Omental fat pad (tissue), 4 donors: Measurements from ENCODE around the gene KLHL26. TPM values are rescaled to one million over a fixed set of nuclear protein-coding genes. Genes with fewer than 3 reads are reported as not detected.
"Not testable (repeated sequence)": the region's sequence is repeated elsewhere in the genome, so short reads cannot be mapped to it uniquely, and the experiment has no call there.

Source experiments
- ATAC-seq: fragments of 150-250 bp; one replicate; pipeline ENCODE4 v1.9.1; 2016; ENCODE audit warnings: mild to moderate bottlenecking, moderate library complexity; ENCODE audit not compliant: low FRiP score
- DNase-seq: peaks from one replicate; pipeline ENCODE4 v3.0.0-alpha.2; 2019; ENCODE audit warnings: low spot score
- total RNA-seq, 4 donors: library from RNA; depleted of rRNA; stranded (reverse); fragments of >200 nt; gene quantifications; one replicate each; pipeline ENCODE4 v1.1.0, GENCODE V29; 2016
- TF ChIP-seq, protein P1 (sequence below), 3 donors: fragments of 450-650 bp; IDR thresholded peaks; one replicate each; pipeline ENCODE4 v1.5.1; 2016 to 2017; ENCODE audit warnings: antibody characterized with exemption in 3 of 3, mild to moderate bottlenecking in 3 of 3, moderate library complexity in 2 of 3

KLHL26 gene
- total RNA-seq, 4 donors from 2014 or later: 6.3 to 17.8 (median 11.6) TPM

DNA sequence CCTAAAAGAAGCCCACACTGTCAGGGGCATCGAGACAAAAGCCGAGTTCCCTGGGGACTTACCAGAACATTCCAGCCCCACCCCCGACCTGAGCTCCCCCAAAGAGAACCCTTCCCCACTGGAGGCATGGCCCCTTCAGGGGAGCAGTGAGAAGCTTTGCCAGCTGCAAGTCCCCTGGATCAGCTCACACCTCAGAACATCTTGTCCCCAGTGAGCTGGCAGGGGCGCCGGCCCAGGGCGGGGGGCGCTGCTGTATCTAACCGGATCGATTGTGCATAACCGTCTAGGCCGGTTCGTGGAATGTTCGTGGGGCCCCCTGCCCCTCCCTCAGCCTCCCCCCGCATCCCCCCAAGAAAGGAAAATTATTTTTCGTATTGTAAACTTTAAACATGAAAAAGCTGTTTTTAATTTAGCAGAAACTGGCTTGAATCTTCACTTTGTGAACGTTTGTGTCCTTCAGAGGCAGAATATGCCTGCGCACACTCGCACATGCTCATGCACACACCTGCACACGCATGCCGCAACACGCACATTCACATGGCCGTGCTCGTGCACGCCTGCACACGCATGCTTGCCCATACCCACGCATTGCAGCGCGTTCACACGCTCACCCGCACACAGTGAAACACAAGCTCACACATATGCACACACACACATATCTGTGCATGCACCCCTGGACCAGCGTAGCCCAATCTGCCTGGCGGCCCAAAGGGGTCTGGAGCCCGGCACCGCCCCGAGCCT lies 34.6 kb downstream of the KLHL26 start:
- ATAC-seq (no peak), DNase-seq (no peak)
- TF ChIP-seq, protein P1, sequence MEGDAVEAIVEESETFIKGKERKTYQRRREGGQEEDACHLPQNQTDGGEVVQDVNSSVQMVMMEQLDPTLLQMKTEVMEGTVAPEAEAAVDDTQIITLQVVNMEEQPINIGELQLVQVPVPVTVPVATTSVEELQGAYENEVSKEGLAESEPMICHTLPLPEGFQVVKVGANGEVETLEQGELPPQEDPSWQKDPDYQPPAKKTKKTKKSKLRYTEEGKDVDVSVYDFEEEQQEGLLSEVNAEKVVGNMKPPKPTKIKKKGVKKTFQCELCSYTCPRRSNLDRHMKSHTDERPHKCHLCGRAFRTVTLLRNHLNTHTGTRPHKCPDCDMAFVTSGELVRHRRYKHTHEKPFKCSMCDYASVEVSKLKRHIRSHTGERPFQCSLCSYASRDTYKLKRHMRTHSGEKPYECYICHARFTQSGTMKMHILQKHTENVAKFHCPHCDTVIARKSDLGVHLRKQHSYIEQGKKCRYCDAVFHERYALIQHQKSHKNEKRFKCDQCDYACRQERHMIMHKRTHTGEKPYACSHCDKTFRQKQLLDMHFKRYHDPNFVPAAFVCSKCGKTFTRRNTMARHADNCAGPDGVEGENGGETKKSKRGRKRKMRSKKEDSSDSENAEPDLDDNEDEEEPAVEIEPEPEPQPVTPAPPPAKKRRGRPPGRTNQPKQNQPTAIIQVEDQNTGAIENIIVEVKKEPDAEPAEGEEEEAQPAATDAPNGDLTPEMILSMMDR (IDR thresholded peaks at IDR 0.05): no peak

DNA sequence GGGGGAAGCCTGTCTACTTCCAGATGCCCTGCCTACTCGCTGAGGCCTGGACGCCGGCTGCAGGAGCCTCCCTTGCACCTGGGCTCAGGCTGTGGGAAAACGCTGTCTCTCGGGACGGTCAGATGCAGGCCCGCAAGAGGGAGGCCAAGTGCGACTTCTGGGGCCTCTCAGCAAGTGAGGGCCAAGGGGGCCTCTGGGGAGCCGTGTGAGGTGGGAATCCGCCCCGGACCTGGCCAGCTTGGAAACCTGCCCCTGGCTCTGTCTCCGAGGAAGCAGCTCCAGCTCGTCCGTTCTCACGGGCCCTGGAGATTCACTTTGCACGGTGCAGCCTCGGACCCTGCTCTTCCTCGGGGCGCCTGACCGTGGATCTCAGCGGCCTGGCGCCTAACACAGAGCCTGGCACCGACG lies 35.2 kb downstream of the KLHL26 start:
- TF ChIP-seq, protein P1 (IDR thresholded peaks at IDR 0.05): no peak
- ATAC-seq (no peak), DNase-seq (no peak)

DNA sequence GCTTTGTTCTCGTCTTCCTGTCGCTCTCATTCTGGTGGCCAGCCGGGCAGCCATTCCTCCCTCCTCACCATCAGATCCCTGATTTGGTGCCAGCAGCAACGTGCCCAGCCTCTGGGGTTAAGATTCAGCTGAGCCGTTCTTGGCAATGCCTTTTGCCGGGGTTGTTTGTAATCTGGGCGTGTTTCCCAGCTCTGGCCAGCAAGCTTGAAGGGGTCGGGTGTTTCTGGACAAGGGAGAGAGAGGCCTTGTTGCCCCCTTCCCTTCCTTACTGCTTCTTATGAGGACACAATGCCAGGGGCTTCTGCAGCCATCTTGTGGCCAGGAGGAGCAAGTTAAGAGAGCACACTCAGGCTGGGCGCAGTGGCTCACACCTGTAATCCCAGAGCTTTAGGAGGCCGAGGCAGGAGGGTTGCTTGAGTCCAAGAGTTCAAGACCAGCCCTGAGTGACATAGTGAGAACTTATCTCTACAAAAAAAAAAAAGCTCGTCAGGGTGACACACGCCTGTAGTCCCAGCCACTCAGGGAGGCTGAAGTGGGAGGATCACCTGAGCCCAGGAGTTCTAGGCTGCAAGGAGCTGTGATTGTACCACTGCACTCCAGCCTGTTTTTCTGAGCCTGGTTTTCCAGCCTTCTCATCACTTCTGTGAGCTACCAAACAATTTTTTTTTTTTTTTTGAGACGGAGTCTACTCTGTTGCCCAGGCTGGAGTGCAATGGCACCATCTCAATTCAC lies 35.9 kb downstream of the KLHL26 start:
- TF ChIP-seq, protein P1 (IDR thresholded peaks at IDR 0.05): no peak
- DNase-seq: no peak
- ATAC-seq: no peak

DNA sequence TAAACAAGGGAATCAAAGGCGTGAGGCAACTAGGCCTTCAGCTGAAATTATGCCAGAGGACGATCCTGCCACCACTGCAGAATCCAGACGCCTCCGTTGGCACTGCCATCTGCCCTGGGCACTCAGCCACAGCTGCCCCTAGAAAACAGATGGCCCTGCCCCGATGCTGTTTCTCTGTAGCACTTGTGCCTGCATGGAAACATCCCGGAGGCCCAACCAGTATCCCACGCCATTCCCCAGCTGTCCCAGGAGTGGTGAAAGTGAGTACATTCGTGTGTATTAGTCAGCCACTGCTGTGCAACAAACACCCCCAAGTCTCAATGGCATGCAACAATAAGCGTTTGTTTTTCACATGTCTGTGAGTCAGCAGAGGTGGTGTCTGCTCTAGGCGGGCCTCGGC lies 37.8 kb downstream of the KLHL26 start:
- TF ChIP-seq, protein P1 (IDR thresholded peaks at IDR 0.05): no peak
- no peak for DNase-seq
- ATAC-seq: no peak

DNA sequence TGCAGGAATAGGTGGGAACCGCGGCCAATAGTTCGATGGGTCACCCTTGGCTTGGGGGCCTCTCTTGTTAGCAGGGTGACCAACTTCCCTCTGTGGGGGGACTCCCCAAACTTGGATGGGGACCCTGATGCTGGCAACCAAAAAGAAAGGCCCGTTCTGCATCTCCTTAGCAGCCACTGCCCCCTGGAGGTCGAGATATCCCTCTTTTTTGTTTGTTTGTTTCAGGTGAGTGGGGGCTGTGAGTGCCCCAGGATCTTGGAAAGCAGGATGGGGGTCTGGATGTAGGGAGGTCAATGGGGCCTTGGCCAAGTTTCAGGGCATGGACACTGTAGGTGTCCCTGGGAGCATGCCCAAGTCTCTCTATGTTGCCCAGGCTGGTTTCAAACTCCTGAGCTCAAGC lies 39.0 kb downstream of the KLHL26 start:
- TF ChIP-seq, protein P1 (IDR thresholded peaks at IDR 0.05): no peak
- ATAC-seq (no peak), DNase-seq (no peak)

DNA sequence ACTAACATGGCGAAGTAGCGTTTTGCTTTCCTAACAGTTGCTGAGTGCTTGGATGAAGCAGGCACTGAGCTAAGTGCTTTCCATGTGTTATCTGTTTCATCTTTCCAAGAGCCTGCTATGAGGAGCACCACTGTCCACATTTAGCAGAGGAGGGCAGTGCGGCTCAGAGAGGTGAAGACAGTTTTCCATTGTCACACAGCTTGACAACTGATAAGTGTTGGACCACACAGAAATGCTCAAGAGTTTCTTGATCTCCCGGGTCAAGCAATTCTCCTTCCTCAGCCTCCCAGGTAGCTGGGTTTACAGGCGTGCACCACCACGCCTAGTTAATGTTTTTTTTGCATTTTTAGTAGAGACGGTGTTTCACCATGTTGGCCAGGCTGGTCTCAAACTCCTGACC lies 39.9 kb downstream of the KLHL26 start:
- TF ChIP-seq, protein P1 (IDR thresholded peaks at IDR 0.05): no peak
- DNase-seq (no peak), ATAC-seq (no peak)

DNA sequence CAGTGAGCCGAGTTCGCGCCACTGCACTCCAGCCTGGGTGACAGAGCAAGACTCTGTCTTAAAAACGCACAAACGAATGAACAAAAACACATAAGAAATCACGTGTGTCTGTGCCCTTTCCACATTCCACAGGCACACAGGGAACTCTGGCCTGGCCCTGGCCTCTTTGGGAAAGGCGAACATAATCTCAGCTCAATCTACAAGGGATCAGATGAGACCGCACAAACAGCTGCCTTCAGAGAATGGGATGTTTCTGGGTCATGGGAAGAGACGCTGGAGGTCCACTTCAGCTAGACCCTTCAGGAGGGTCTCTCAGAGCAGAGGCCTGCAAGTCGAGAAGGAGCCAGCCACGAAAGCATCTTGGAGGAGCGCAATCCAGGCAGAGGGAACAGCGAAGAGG lies 40.3 kb downstream of the KLHL26 start:
- no peak for ATAC-seq
- no peak for DNase-seq
- TF ChIP-seq, protein P1 (IDR thresholded peaks at IDR 0.05): no peak

DNA sequence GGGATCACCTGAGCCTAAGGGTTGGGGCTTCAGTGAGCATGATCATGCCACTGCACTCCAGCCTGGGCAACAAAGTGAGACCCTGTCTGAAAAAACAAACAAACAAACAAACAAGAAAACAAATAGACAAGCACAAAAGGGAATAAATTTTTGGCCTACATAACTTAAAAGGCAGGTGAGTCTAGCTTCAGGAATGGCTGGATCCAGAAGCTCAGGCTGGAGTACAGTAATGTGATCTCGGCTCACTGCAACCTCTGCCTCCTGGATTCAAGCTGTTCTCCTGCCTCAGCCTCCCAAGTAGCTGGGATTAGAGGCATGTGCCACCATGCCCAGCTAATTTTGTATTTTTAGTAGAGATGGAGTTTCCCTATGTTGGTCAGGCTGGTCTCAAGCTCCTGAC lies 43.3 kb downstream of the KLHL26 start:
- not testable (repeated sequence) for ATAC-seq, DNase-seq
